ENCODE measurements around the gene OSBPL5.

The OSBPL5 gene

GRCh38 chr11:3152471-3153110 is 12.5 kb downstream of the OSBPL5 start:
- no peak for DNase-seq (ENCODE audit: low read depth in 2 of 2, low spot score in 1 of 2)

- DNase-seq (ENCODE audit: low read depth in 2 of 2, low spot score in 1 of 2) = no peak
These were observed 14.4 kb downstream of the OSBPL5 start for GRCh38 chr11:3150726-3151125.

GRCh38 chr11:3149852-3150188 is 15.3 kb downstream of the OSBPL5 start:
- no peak for DNase-seq (ENCODE audit: low read depth in 2 of 2, low spot score in 1 of 2)

- DNase-seq (ENCODE audit: low read depth in 2 of 2, low spot score in 1 of 2) = no peak
These were observed 15.9 kb downstream of the OSBPL5 start for GRCh38 chr11:3148990-3149851.

- DNase-seq (ENCODE audit: low read depth in 2 of 2, low spot score in 1 of 2) = no peak
These were observed 16.7 kb downstream of the OSBPL5 start for GRCh38 chr11:3148255-3148989.

GRCh38 chr11:3147626-3148025 is 17.5 kb downstream of the OSBPL5 start:
- DNase-seq (ENCODE audit: low read depth in 2 of 2, low spot score in 1 of 2) = no peak

- DNase-seq (ENCODE audit: low read depth in 2 of 2, low spot score in 1 of 2) = no peak
These were observed 17.9 kb downstream of the OSBPL5 start for GRCh38 chr11:3147257-3147619.

GRCh38 chr11:3146612-3147256 is 18.4 kb downstream of the OSBPL5 start:
- no peak for DNase-seq (ENCODE audit: low read depth in 2 of 2, low spot score in 1 of 2)

GRCh38 chr11:3145206-3145520 is 19.9 kb downstream of the OSBPL5 start:
- DNase-seq (ENCODE audit: low read depth in 2 of 2, low spot score in 1 of 2) = no peak

GRCh38 chr11:3144296-3145205 is 20.6 kb downstream of the OSBPL5 start:
- no peak for DNase-seq (ENCODE audit: low read depth in 2 of 2, low spot score in 1 of 2)

- DNase-seq (ENCODE audit: low read depth in 2 of 2, low spot score in 1 of 2) = no peak
These were observed 21.8 kb downstream of the OSBPL5 start for GRCh38 chr11:3143136-3143880.

- DNase-seq (ENCODE audit: low read depth in 2 of 2, low spot score in 1 of 2) = no peak
These were observed 24.9 kb downstream of the OSBPL5 start for GRCh38 chr11:3140291-3140603.

GRCh38 chr11:3139481-3140290 is 25.4 kb downstream of the OSBPL5 start:
- DNase-seq (ENCODE audit: low read depth in 2 of 2, low spot score in 1 of 2) = no peak

- no peak for DNase-seq (ENCODE audit: low read depth in 2 of 2, low spot score in 1 of 2)
These were observed 26.0 kb downstream of the OSBPL5 start for GRCh38 chr11:3139086-3139440.

- no peak for DNase-seq (ENCODE audit: low read depth in 2 of 2, low spot score in 1 of 2)
These were observed 26.7 kb downstream of the OSBPL5 start for GRCh38 chr11:3138178-3139085.

GRCh38 chr11:3137486-3138177 is 27.5 kb downstream of the OSBPL5 start:
- DNase-seq (ENCODE audit: low read depth in 2 of 2, low spot score in 1 of 2) = no peak

GRCh38 chr11:3136546-3137455 is 28.3 kb downstream of the OSBPL5 start:
- no peak for DNase-seq (ENCODE audit: low read depth in 2 of 2, low spot score in 1 of 2)

All from stimulated activated CD8-positive, alpha-beta memory T cell treated with anti-CD3 and anti-CD28 coated beads, Interleukin-4, amount 100 ng/mL, for 4 hours (primary cell).